Measurements from ENCODE around the gene LRBA. TPM values are rescaled to one million over a fixed set of nuclear protein-coding genes. Genes with fewer than 3 reads are reported as not detected.
"Not testable (repeated sequence)": the region's sequence is repeated elsewhere in the genome, so short reads cannot be mapped to it uniquely, and the experiment has no call there.

The LRBA gene
- polyA plus RNA-seq, 2 of the 4 experiments (the other 2 are of a cell fraction) = 10.7 to 25.1 TPM

DNA sequence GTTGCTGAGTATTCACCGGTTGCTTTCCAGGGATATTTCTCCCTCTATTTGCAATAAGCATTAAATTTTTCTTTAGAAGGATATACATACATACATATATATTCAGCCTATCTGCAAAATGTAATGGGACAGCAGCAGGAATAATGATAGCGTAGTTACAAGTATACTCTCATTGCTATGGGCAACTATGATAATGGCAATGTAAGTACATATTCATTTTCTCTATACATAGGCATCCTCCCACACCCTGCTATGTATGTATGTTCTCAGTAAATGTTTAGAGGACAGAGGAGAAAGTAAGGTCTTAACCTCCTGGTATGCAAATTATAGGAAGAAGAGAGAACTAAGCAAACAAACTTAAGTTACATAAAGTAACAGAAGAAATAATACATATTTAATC, 452.8 kb downstream of the LRBA start:
- TF ChIP-seq NFE2L2 (conservative IDR thresholded peaks at IDR 0.05; ENCODE audit: low read length) = no peak
- no peak for TF ChIP-seq CTCF (IDR thresholded peaks at IDR 0.05)
- TF ChIP-seq HMGXB4 (CRISPR knock-in tag; IDR thresholded peaks at IDR 0.05; ENCODE audit: borderline replicate concordance) = no peak
- ATAC-seq (no peak), FAIRE-seq (no peak), DNase-seq (ENCODE audit: low read depth in 1 of 2, low spot score in 1 of 2) (no peak)
- H3K27ac ChIP-seq = no peak overlapping the region
- no peaks in the 10 kb centered on the region for H3K9me3 ChIP-seq
- H3K4me3 ChIP-seq = no peak overlapping the region
- peaks cover 16% of the 10 kb centered on the region; the same call in 2 of the 3 replicates for H3K4me1 ChIP-seq
- 87% methylated on average over 2 of the region's 2 CpGs for WGBS (ENCODE audit: missing lambda C conversion rate)
- CTCF ChIA-PET = no interaction called here
- H3K4me2 ChIP-seq = no peak overlapping the region
- POLR2A ChIA-PET = no interaction called here

- ChIA-PET CTCF (no interaction called here), POLR2A (no interaction called here)
- FAIRE-seq (no peak), ATAC-seq (no peak), DNase-seq (ENCODE audit: low read depth in 1 of 2, low spot score in 1 of 2) (no peak)
- H3K4me3 ChIP-seq = no peak overlapping the region
- no peak overlapping the region for H3K4me2 ChIP-seq
- H3K27ac ChIP-seq = no peak overlapping the region
- H3K9me3 ChIP-seq = no peaks in the 10 kb centered on the region
- H3K4me1 ChIP-seq = peaks cover 12% of the 10 kb centered on the region; the same call in 2 of the 3 replicates
- 93% methylated on average over 2 of the region's 2 CpGs for WGBS (ENCODE audit: missing lambda C conversion rate)
- TF ChIP-seq MAZ (IDR thresholded peaks at IDR 0.05; ENCODE audit: borderline replicate concordance, low read depth, low read length) = no peak
Measured at GRCh38 chr4:150561143-150561737, 453.8 kb downstream of the LRBA start.

- 85% methylated on average over 3 of the region's 3 CpGs for WGBS (ENCODE audit: missing lambda C conversion rate)
- H3K4me1 ChIP-seq = peaks cover 12% of the 10 kb centered on the region; the same call in 2 of the 3 replicates
- H3K4me2 ChIP-seq = peak overlapping the region; percentile 14; the same call in 1 of the 3 replicates
- H3K4me3 ChIP-seq; CTCF ChIA-PET; DNase-seq (ENCODE audit: low read depth in 1 of 2, low spot score in 1 of 2); ATAC-seq; FAIRE-seq; H3K9me3 ChIP-seq; POLR2A ChIA-PET: not testable (repeated sequence)
- peak in 1 of 2 experiments; percentile 40; a peak in 2 of 4 replicates for TF ChIP-seq CEBPB (IDR thresholded peaks at IDR 0.05)
- TF ChIP-seq MAFK (IDR thresholded peaks at IDR 0.05; ENCODE audit: partially characterized antibody) = peak; percentile 61
- H3K27ac ChIP-seq = peak overlapping the region; percentile 12 to 52; a peak in 3 of 6 replicates
Measured at GRCh38 chr4:150557811-150558210, 457.3 kb downstream of the LRBA start.

DNA sequence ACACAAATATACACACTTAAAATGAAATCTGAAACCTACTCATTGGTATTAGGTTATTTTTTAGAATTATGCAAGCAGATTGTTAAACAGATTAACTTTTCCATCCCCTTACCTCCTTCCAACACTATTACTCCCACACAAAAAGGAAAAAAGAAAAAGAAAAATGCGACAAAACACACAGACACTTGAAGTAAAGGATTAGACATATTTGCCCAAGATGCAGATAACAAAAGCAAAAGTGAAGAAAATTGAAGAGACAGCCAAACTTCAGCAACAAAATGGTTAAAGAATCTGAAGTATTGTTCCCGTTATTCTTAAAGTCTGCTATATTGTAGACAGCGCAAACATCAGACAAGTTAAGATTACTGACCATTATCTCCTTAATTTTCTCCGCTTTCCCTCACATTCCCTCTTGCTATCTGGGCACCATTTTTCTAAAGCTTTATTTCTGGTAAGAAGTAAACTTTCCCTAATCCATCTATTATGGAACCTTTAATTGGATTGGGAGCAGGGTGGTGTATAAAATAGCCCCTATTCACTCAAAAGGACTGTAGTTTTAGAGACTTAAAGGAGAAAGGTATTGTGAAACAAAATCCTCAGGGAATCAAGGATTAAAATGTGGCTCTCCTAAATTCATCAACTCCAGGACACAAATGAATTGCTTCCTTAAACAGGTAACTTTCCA, 467.8 kb downstream of the LRBA start:
- TF ChIP-seq RNF2 (IDR thresholded peaks at IDR 0.05; ENCODE audit: borderline replicate concordance, low read depth) = no peak
- TF ChIP-seq HEYL (CRISPR knock-in tag; IDR thresholded peaks at IDR 0.05) = no peak
- no peak for TF ChIP-seq NFE2L2 (conservative IDR thresholded peaks at IDR 0.05; ENCODE audit: low read length)
- TF ChIP-seq ZSCAN20 (CRISPR knock-in tag; IDR thresholded peaks at IDR 0.05) = no peak
- TF ChIP-seq SMC3 (IDR thresholded peaks at IDR 0.05) = no peak
- no peak for TF ChIP-seq FOSB (CRISPR knock-in tag; IDR thresholded peaks at IDR 0.05)
- TF ChIP-seq HOXB13 (CRISPR knock-in tag; IDR thresholded peaks at IDR 0.05; ENCODE audit: low read depth) = no peak
- no peak for TF ChIP-seq USF2 (IDR thresholded peaks at IDR 0.05)
- no peak for TF ChIP-seq HES2 (IDR thresholded peaks at IDR 0.05)
- TF ChIP-seq MAZ (IDR thresholded peaks at IDR 0.05; ENCODE audit: borderline replicate concordance, low read depth, low read length) = no peak
- TF ChIP-seq ZC3H11A (IDR thresholded peaks at IDR 0.05) = no peak
- TF ChIP-seq KDM5A (IDR thresholded peaks at IDR 0.05) = no peak
- no peak for TF ChIP-seq HOXA7 (CRISPR knock-in tag; IDR thresholded peaks at IDR 0.05)
- TF ChIP-seq EHMT2 (IDR thresholded peaks at IDR 0.05; ENCODE audit: low read depth) = no peak
- TF ChIP-seq FOXS1 (CRISPR knock-in tag; IDR thresholded peaks at IDR 0.05) = no peak
- TF ChIP-seq MYC (IDR thresholded peaks at IDR 0.05; ENCODE audit: borderline replicate concordance, low read length) = no peak
- no peak for TF ChIP-seq RARB (CRISPR knock-in tag; IDR thresholded peaks at IDR 0.05)
- Histone ChIP-seq H3K9me3 (no peaks in the 10 kb centered on the region), H3K4me3 (no peak overlapping the region), H3K4me1 (no peaks in the 10 kb centered on the region), H3K27ac (no peak overlapping the region), H3K4me2 (no peak overlapping the region)
- DNase-seq (ENCODE audit: low read depth in 1 of 2, low spot score in 1 of 2) (no peak), ATAC-seq (no peak), FAIRE-seq (no peak)
- WGBS (ENCODE audit: missing lambda C conversion rate) = 86% methylated on average over 4 of the region's 4 CpGs
- ChIA-PET CTCF (no interaction called here), POLR2A (no interaction called here)

All from A549 (cell line).